ENCODE measurements around the gene SEMA5A.

DNA sequence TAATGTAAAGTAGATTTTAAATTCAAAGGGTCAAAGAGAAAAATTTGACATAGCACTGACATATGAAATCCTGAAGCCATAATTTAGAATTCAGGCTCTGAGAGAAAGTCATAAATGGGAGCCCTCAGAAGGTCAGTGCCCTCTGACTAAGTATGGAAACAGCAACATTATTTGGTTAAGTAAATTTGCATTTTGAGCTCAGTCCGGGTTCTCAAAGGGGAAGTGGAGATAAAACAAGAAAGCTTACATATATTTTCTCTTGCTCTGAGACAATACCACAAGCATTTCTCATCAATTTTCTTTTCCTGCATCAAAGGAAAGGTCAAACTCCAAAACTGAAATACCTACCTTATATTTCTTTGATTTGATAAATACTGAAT lies 348.0 kb downstream of the SEMA5A start:
- TF ChIP-seq, protein P1, sequence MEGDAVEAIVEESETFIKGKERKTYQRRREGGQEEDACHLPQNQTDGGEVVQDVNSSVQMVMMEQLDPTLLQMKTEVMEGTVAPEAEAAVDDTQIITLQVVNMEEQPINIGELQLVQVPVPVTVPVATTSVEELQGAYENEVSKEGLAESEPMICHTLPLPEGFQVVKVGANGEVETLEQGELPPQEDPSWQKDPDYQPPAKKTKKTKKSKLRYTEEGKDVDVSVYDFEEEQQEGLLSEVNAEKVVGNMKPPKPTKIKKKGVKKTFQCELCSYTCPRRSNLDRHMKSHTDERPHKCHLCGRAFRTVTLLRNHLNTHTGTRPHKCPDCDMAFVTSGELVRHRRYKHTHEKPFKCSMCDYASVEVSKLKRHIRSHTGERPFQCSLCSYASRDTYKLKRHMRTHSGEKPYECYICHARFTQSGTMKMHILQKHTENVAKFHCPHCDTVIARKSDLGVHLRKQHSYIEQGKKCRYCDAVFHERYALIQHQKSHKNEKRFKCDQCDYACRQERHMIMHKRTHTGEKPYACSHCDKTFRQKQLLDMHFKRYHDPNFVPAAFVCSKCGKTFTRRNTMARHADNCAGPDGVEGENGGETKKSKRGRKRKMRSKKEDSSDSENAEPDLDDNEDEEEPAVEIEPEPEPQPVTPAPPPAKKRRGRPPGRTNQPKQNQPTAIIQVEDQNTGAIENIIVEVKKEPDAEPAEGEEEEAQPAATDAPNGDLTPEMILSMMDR (IDR thresholded peaks at IDR 0.05; ENCODE audit: insufficient read depth, low read depth, low read length), result no peak
- no peak for TF ChIP-seq EZH2 (IDR thresholded peaks at IDR 0.05; ENCODE audit: insufficient read depth, low read length)

All from astrocyte (in vitro differentiated cells and primary cell).